Fibroblast of lung (primary cell): ENCODE data around the gene ETS1.

Experiments
- CTCF ChIP-seq, 2 donors: IDR thresholded peaks in 1 of 2; conservative IDR thresholded peaks in 1 of 2; 1 replicate in 1 of 2; 2 replicates in 1 of 2; pipeline ENCODE4 v1.5.1; 2011 to 2012; ENCODE audit warnings: low read length in 2 of 2, control low read depth in 1 of 2, inconsistent platforms in 1 of 2, low read depth in 1 of 2, mild to moderate bottlenecking in 1 of 2
- EZH2 ChIP-seq: IDR thresholded peaks from 2 replicates; pipeline ENCODE4 v1.5.1; 2012; ENCODE audit warnings: low read length, control low read depth, mild to moderate bottlenecking; ENCODE audit errors: missing control alignments

GRCh38 chr11:128595221-128595620 lies 7.9 kb upstream of the ETS1 start:
- TF ChIP-seq CTCF (conservative IDR thresholded peaks at IDR 0.05 in 1 of 2, IDR thresholded peaks at IDR 0.05 in 1 of 2; ENCODE audit: low read depth in 1 of 2, low read length in 2 of 2) (no peak), EZH2 (no peak)
